ENCODE results near the gene MMP28. TPM values are rescaled to one million over a fixed set of nuclear protein-coding genes. Genes with fewer than 3 reads are reported as not detected.

MMP28 gene
- total RNA-seq, 4 donors from 2014 or later = 29.1 to 61.0 (median 35.2) TPM

GRCh38 chr17:35765086-35765710, 30.2 kb downstream of the MMP28 start:
- H3K36me3 ChIP-seq = no peaks in the 10 kb centered on the region
- DNase-seq = no peak
- H3K4me1 ChIP-seq = peaks cover 5 to 20% (median 14%) of the 10 kb centered on the region in 3 donors
- intact Hi-C loops (cut with DNase I) = loop anchor here (2.0 kb wide), 1 partner anchor 40 kb away; no protein-coding TSS in a partner anchor
- no peak overlapping the region for H3K4me3 ChIP-seq
- H3K27me3 ChIP-seq = no peaks in the 10 kb centered on the region
- TF ChIP-seq POLR2A (IDR thresholded peaks at IDR 0.05) = no peak
- TF ChIP-seq, protein P1, sequence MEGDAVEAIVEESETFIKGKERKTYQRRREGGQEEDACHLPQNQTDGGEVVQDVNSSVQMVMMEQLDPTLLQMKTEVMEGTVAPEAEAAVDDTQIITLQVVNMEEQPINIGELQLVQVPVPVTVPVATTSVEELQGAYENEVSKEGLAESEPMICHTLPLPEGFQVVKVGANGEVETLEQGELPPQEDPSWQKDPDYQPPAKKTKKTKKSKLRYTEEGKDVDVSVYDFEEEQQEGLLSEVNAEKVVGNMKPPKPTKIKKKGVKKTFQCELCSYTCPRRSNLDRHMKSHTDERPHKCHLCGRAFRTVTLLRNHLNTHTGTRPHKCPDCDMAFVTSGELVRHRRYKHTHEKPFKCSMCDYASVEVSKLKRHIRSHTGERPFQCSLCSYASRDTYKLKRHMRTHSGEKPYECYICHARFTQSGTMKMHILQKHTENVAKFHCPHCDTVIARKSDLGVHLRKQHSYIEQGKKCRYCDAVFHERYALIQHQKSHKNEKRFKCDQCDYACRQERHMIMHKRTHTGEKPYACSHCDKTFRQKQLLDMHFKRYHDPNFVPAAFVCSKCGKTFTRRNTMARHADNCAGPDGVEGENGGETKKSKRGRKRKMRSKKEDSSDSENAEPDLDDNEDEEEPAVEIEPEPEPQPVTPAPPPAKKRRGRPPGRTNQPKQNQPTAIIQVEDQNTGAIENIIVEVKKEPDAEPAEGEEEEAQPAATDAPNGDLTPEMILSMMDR (IDR thresholded peaks at IDR 0.05) = no peak
- peak overlapping the region in 1 of 4 donors; percentile 6 for H3K27ac ChIP-seq
- no peaks in the 10 kb centered on the region for H3K9me3 ChIP-seq
- WGBS, 2 donors = 59 to 62% methylated on average over 6 to 9 of the region's 11 CpGs

DNA sequence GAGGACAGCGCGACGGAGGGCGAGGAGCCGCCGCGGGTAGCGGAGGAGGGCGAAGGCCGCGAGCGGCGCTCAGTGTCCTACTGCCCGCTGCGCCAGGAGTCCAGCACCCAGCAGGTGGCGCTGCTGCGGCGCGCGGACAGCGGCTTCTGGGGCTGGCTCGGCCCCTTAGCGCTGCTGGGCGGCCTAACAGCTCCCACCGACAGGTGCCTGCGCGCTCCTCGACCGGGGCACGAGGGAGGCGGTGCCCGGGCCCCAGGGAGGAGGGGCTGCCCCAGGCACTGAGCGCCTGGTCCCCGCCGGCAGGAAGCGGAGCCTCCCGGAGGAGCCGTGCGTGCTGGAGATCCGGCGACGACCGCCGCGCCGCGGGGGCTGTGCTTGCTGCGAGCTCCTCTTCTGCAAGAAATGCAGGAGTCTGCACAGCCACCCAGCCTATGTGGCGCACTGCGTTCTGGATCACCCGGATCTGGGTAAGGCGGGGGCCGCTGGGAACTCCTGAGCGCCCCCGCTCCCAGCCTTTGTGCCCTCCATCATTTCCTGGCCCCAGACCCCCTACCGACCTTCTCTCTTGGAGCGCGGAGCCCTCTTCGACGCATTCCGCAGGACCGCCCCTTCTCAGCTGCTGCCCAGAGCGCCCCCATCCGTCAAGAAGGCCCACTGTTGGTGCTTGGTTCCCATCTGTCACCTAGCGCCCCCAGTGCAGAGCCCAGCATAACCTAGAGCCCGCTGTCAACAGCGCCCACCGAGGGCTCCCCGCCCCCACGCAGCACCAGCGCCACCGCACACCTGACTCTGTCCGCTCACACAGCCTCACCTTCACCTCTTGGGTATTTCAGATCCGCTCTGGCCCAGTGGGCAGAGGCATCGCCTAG, 31.1 kb downstream of the MMP28 start:
- 4 to 19% methylated on average over 14 to 48 of the region's 75 CpGs for WGBS, 2 donors
- intact Hi-C loops (cut with DNase I) = loop anchor here (2.0 kb wide), 1 partner anchor 40 kb away; no protein-coding TSS in a partner anchor
- Histone ChIP-seq H3K4me1 (peaks cover 5 to 20% (median 14%) of the 10 kb centered on the region in 3 donors), H3K27me3 (no peaks in the 10 kb centered on the region), H3K27ac (peak overlapping the region in 2 of 4 donors; percentile 32 to 60), H3K9me3 (no peaks in the 10 kb centered on the region), H3K4me3 (peak overlapping the region; percentile 39 to 72 (median 48)), H3K36me3 (no peaks in the 10 kb centered on the region)
- no peak for TF ChIP-seq POLR2A (IDR thresholded peaks at IDR 0.05)
- TF ChIP-seq, protein P1 (IDR thresholded peaks at IDR 0.05) = peak; percentile 90 to 98 (median 96)
- no peak for DNase-seq

- intact Hi-C loops (cut with DNase I) = loop anchor here (2.0 kb wide), 1 partner anchor 41 kb away; no protein-coding TSS in a partner anchor
- H3K9me3 ChIP-seq = no peaks in the 10 kb centered on the region
- peaks cover 5 to 20% (median 14%) of the 10 kb centered on the region in 3 donors for H3K4me1 ChIP-seq
- TF ChIP-seq, protein P1 (IDR thresholded peaks at IDR 0.05) = no peak
- TF ChIP-seq POLR2A (IDR thresholded peaks at IDR 0.05) = no peak
- 28 to 29% methylated on average over 17 of the region's 17 CpGs for WGBS, 2 donors
- no peak overlapping the region for H3K27ac ChIP-seq
- no peak for DNase-seq
- peak overlapping the region; percentile 39 to 72 (median 48) for H3K4me3 ChIP-seq
- no peaks in the 10 kb centered on the region for H3K27me3 ChIP-seq
- H3K36me3 ChIP-seq = no peaks in the 10 kb centered on the region
These were observed 31.7 kb downstream of the MMP28 start for GRCh38 chr17:35763767-35764122.

- Histone ChIP-seq H3K9me3 (no peaks in the 10 kb centered on the region), H3K27me3 (no peaks in the 10 kb centered on the region), H3K27ac (no peak overlapping the region), H3K4me3 (no peak overlapping the region), H3K4me1 (peaks cover 5 to 20% (median 14%) of the 10 kb centered on the region in 3 donors), H3K36me3 (no peaks in the 10 kb centered on the region)
- no peak for DNase-seq
- intact Hi-C loops (cut with DNase I) = no loop called here
- 74% methylated on average over 5 of the region's 5 CpGs for WGBS, 2 donors
- no peak for TF ChIP-seq POLR2A (IDR thresholded peaks at IDR 0.05)
- TF ChIP-seq, protein P1 (IDR thresholded peaks at IDR 0.05) = no peak
These were observed 33.8 kb downstream of the MMP28 start for GRCh38 chr17:35761601-35762000.

- intact Hi-C loops (cut with DNase I) = no loop called here
- Histone ChIP-seq H3K27ac (no peak within 1 kb of the TSS), H3K4me1 (peaks cover 5 to 20% (median 14%) of the 10 kb centered on the region in 3 donors), H3K27me3 (no peaks in the 10 kb centered on the region), H3K9me3 (no peaks in the 10 kb centered on the region), H3K36me3 (no peaks in the 10 kb centered on the region), H3K4me3 (no peak within 1 kb of the TSS)
- DNase-seq = no peak
- 83% methylated on average over 1 of the region's 1 CpG; no CpG with 5 or more reads in 1 of the 2 donors for WGBS, 2 donors
- TF ChIP-seq, protein P1 (IDR thresholded peaks at IDR 0.05) = no peak
- TF ChIP-seq POLR2A (IDR thresholded peaks at IDR 0.05) = no peak
These were observed 34.9 kb downstream of the MMP28 start, which contains the start of gene C17orf50 for GRCh38 chr17:35760587-35760986. TSS of gene C17orf50 (plus strand) at chr17:35760887. CDS start at chr17:35760942, 55 bp downstream.
